AG10803 (cell line): Measurements from ENCODE around the gene ARF6.

ENCODE experiments used
- DNase-seq: peaks from one replicate; pipeline ENCODE4 v3.0.0; 2010; ENCODE audit warnings: low read depth
- H3K4me3 ChIP-seq: 2 replicates; pipeline ENCODE4 v1.5.1; 2011; ENCODE audit warnings: mild to moderate bottlenecking, low read length, control low read depth
- TF ChIP-seq, protein P1 (sequence below): conservative IDR thresholded peaks from 2 replicates; pipeline ENCODE4 v1.5.1; 2011; ENCODE audit warnings: mild to moderate bottlenecking, low read length, control low read depth, inconsistent platforms

ARF6 gene

GRCh38 chr14:49944501-49944900 lies 51.6 kb downstream of the ARF6 start:
- no peak overlapping the region for H3K4me3 ChIP-seq
- DNase-seq = no peak
- TF ChIP-seq, protein P1, sequence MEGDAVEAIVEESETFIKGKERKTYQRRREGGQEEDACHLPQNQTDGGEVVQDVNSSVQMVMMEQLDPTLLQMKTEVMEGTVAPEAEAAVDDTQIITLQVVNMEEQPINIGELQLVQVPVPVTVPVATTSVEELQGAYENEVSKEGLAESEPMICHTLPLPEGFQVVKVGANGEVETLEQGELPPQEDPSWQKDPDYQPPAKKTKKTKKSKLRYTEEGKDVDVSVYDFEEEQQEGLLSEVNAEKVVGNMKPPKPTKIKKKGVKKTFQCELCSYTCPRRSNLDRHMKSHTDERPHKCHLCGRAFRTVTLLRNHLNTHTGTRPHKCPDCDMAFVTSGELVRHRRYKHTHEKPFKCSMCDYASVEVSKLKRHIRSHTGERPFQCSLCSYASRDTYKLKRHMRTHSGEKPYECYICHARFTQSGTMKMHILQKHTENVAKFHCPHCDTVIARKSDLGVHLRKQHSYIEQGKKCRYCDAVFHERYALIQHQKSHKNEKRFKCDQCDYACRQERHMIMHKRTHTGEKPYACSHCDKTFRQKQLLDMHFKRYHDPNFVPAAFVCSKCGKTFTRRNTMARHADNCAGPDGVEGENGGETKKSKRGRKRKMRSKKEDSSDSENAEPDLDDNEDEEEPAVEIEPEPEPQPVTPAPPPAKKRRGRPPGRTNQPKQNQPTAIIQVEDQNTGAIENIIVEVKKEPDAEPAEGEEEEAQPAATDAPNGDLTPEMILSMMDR = no peak

- TF ChIP-seq, protein P1 = no peak
- no peak overlapping the region for H3K4me3 ChIP-seq
- DNase-seq = no peak
Measured at GRCh38 chr14:49945448-49946319, 52.8 kb downstream of the ARF6 start.
